SU-DHL-6 (cell line): ENCODE measurements around the gene CAPN12.

Source experiments
- EZH2phosphoT487 ChIP-seq: fragments of 200-600 bp; sonication (generic), shearing (Covaris generic); conservative IDR thresholded peaks from 2 replicates; pipeline ENCODE4 v1.6.1; 2018; ENCODE audit warnings: mild to moderate bottlenecking, antibody characterized with exemption, low read length, moderate library complexity, mixed read lengths
- TF ChIP-seq, protein P1 (sequence below): fragments of 200-600 bp; sonication (generic); IDR thresholded peaks from one replicate; pipeline ENCODE4 v1.5.1; 2017; ENCODE audit warnings: antibody characterized with exemption, mild to moderate bottlenecking, low read length, moderate library complexity; ENCODE audit not compliant: insufficient read depth, poor library complexity, severe bottlenecking

DNA sequence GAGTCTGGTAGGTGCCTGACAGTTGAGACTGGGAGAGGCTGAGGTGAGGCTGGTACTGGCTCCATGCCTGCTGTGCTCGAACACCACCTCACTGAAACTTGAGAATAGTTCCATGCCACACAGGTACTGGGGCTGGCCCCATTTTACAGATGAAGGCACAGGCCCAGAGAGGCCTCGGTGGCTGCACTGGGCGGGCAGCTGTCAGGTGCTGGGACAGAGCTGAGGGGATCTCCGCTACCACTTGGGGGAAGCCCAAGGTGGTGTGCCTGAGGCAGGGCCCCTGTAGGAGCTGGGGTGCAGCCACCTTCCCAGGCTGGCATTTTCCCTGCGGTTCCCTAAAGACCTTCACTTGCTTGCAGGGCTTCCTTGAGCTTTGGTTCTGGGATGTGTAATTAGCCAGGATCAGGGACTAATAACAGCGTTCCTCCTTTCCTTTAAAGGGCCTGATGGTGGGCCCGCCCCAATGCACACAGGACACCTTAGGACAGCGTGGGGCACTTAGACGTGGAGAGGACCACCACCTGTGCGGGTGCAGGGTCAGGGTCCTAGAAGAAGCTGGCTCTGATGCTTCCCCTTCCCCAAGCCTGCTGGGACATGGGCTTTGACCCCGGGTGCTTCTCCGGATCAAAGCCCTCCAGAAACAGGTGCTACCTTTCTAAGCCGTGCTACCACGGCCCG lies 23.6 kb downstream of the CAPN12 start:
- TF ChIP-seq, protein P1, sequence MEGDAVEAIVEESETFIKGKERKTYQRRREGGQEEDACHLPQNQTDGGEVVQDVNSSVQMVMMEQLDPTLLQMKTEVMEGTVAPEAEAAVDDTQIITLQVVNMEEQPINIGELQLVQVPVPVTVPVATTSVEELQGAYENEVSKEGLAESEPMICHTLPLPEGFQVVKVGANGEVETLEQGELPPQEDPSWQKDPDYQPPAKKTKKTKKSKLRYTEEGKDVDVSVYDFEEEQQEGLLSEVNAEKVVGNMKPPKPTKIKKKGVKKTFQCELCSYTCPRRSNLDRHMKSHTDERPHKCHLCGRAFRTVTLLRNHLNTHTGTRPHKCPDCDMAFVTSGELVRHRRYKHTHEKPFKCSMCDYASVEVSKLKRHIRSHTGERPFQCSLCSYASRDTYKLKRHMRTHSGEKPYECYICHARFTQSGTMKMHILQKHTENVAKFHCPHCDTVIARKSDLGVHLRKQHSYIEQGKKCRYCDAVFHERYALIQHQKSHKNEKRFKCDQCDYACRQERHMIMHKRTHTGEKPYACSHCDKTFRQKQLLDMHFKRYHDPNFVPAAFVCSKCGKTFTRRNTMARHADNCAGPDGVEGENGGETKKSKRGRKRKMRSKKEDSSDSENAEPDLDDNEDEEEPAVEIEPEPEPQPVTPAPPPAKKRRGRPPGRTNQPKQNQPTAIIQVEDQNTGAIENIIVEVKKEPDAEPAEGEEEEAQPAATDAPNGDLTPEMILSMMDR, result no peak
- no peak for TF ChIP-seq EZH2phosphoT487
